Neural cell (in vitro differentiated cells): ENCODE data around the gene USH1C. TPM values are rescaled to one million over a fixed set of nuclear protein-coding genes. Genes with fewer than 3 reads are reported as not detected.

Experiments used
- H2AFZ ChIP-seq: fragments of 200-600, 300-800 bp; sonication (generic), shearing (Covaris generic); 2 replicates; pipeline ENCODE4 v1.6.0; 2014; ENCODE audit warnings: low read depth, mild to moderate bottlenecking, antibody characterized with exemption, low read length, moderate library complexity
- H3F3A ChIP-seq: fragments of 200-600 bp; shearing (Covaris generic); 2 replicates; pipeline ENCODE4 v1.6.1; 2016; ENCODE audit warnings: mild to moderate bottlenecking, moderate library complexity, mixed read lengths, antibody characterized with exemption, low read length; ENCODE audit not compliant: insufficient read depth, poor library complexity, severe bottlenecking
- H3K27ac ChIP-seq: fragments of 200-600, 300-800 bp; sonication (generic), shearing (Covaris generic); 2 replicates; pipeline ENCODE4 v1.5.1; 2014; ENCODE audit warnings: mild to moderate bottlenecking, low read length, moderate library complexity
- H3K27me3 ChIP-seq: fragments of 300-800, 200-600 bp; sonication (generic), shearing (Covaris generic); 2 replicates; pipeline ENCODE4 v1.6.0; 2014; ENCODE audit warnings: mild to moderate bottlenecking, low read depth, low read length, moderate library complexity; ENCODE audit not compliant: insufficient read depth
- H3K36me3 ChIP-seq: fragments of 300-800, 200-600 bp; sonication (generic), shearing (Covaris generic); 2 replicates; pipeline ENCODE4 v1.5.1; 2014; ENCODE audit warnings: mild to moderate bottlenecking, antibody characterized with exemption, low read length, moderate library complexity; ENCODE audit not compliant: insufficient read depth
- H3K4me2 ChIP-seq: fragments of 300-800, 200-600 bp; sonication (generic), shearing (Covaris generic); 2 replicates; pipeline ENCODE4 v1.6.0; 2014; ENCODE audit warnings: mild to moderate bottlenecking, low read length
- H3K4me3 ChIP-seq: fragments of 300-800, 200-600 bp; sonication (generic), shearing (Covaris generic); 2 replicates; pipeline ENCODE4 v1.5.1; 2014; ENCODE audit warnings: mild to moderate bottlenecking, low read length, moderate library complexity
- H3K79me2 ChIP-seq: fragments of 200-600 bp; shearing (Covaris generic); replicated peaks from 2 replicates; pipeline ENCODE4 v1.6.0; 2014; ENCODE audit warnings: mild to moderate bottlenecking, low read length, moderate library complexity; ENCODE audit not compliant: insufficient read depth
- H3K9ac ChIP-seq: fragments of 300-800, 200-600 bp; sonication (generic), shearing (Covaris generic); 2 replicates; pipeline ENCODE4 v1.6.1; 2016; ENCODE audit warnings: mild to moderate bottlenecking, low read length, mixed read lengths
- H3K9me2 ChIP-seq: fragments of 200-600 bp; shearing (Covaris generic); 2 replicates; pipeline ENCODE4 v1.6.1; 2016; ENCODE audit warnings: mild to moderate bottlenecking, low read length, mixed read lengths; ENCODE audit not compliant: insufficient read depth
- H3K9me3 ChIP-seq: fragments of 200-600, 300-800 bp; sonication (generic), shearing (Covaris generic); 2 replicates; pipeline ENCODE4 v1.6.1; 2016; ENCODE audit warnings: mild to moderate bottlenecking, mixed run types, low read length, moderate library complexity, mixed read lengths
- H4K20me1 ChIP-seq: fragments of 200-600 bp; shearing (Covaris generic); 2 replicates; pipeline ENCODE4 v1.6.1; 2016; ENCODE audit warnings: mild to moderate bottlenecking, mixed run types; ENCODE audit not compliant: insufficient read depth
- CTCF ChIP-seq: fragments of 450-650 bp; IDR thresholded peaks from 2 replicates; pipeline ENCODE4 v1.5.1; 2014; ENCODE audit warnings: antibody characterized with exemption, mild to moderate bottlenecking, moderate library complexity; ENCODE audit not compliant: poor library complexity, severe bottlenecking
- EP300 ChIP-seq: fragments of 450-650 bp; conservative IDR thresholded peaks from 2 replicates; pipeline ENCODE4 v1.6.1; 2014; ENCODE audit warnings: antibody characterized with exemption, mild to moderate bottlenecking, moderate library complexity; ENCODE audit not compliant: poor library complexity, severe bottlenecking
- EZH2 ChIP-seq: fragments of 200-600, 300-800 bp; shearing (Covaris generic), sonication (generic); IDR thresholded peaks from 2 replicates; pipeline ENCODE4 v1.6.1; 2014; ENCODE audit warnings: antibody characterized with exemption, low read length, borderline replicate concordance, mild to moderate bottlenecking; ENCODE audit not compliant: insufficient read depth, poor library complexity, severe bottlenecking
- MXI1 ChIP-seq: fragments of 450-650 bp; conservative IDR thresholded peaks from 2 replicates; pipeline ENCODE4 v1.6.1; 2014; ENCODE audit warnings: antibody characterized with exemption, mild to moderate bottlenecking; ENCODE audit not compliant: poor library complexity, severe bottlenecking
- POLR2AphosphoS5 ChIP-seq: IDR thresholded peaks from 2 replicates; pipeline ENCODE4 v1.6.1; 2012
- RAD21 ChIP-seq: fragments of 450-650 bp; conservative IDR thresholded peaks from 2 replicates; pipeline ENCODE4 v1.6.1; 2014; ENCODE audit warnings: antibody characterized with exemption, mild to moderate bottlenecking, moderate library complexity
- REST ChIP-seq: IDR thresholded peaks from 2 replicates; pipeline ENCODE4 v1.6.1; 2012; ENCODE audit warnings: borderline replicate concordance
- SMC3 ChIP-seq: fragments of 450-650 bp; conservative IDR thresholded peaks from 2 replicates; pipeline ENCODE4 v1.6.1; 2014; ENCODE audit warnings: antibody characterized with exemption, mild to moderate bottlenecking, moderate library complexity; ENCODE audit not compliant: poor library complexity
- TAF1 ChIP-seq: IDR thresholded peaks from 2 replicates; pipeline ENCODE4 v1.6.1; 2012; ENCODE audit warnings: low read depth
- polyA plus RNA-seq: library from polyadenylated mRNA; depleted of rRNA; stranded (reverse); fragments of >200 nt; gene quantifications from 2 replicates; pipeline ENCODE4 v1.2.3, GENCODE V29; 2014

Gene USH1C
- polyA plus RNA-seq, 1 donor from 2014 or later = 0.67 TPM

- Histone ChIP-seq H3K36me3 (no peaks in the 10 kb centered on the region), H3K27me3 (no peaks in the 10 kb centered on the region), H3F3A (no peaks in the 10 kb centered on the region), H3K9me2 (no peaks in the 10 kb centered on the region), H3K9me3 (no peaks in the 10 kb centered on the region), H3K4me2 (no peak overlapping the region), H3K79me2 (no peaks in the 10 kb centered on the region), H3K4me3 (no peak overlapping the region), H3K27ac (no peak overlapping the region), H3K9ac (no peak overlapping the region), H2AFZ (no peak overlapping the region), H4K20me1 (no peaks in the 10 kb centered on the region)
- TF ChIP-seq CTCF = no peak
- TF ChIP-seq RAD21 = no peak
- TF ChIP-seq TAF1 = no peak
- no peak for TF ChIP-seq MXI1
- TF ChIP-seq EZH2 = no peak
- TF ChIP-seq EP300 = no peak
- TF ChIP-seq REST = no peak
- TF ChIP-seq SMC3 = no peak
- TF ChIP-seq POLR2AphosphoS5 = no peak
Observed at GRCh38 chr11:17521106-17521900, 22.9 kb downstream of the USH1C start.

- H3K9ac ChIP-seq = no peak overlapping the region
- H3F3A ChIP-seq = no peaks in the 10 kb centered on the region
- no peak overlapping the region for H3K4me3 ChIP-seq
- no peaks in the 10 kb centered on the region for H3K9me3 ChIP-seq
- no peak overlapping the region for H3K4me2 ChIP-seq
- TF ChIP-seq REST = no peak
- no peaks in the 10 kb centered on the region for H3K79me2 ChIP-seq
- no peaks in the 10 kb centered on the region for H3K27me3 ChIP-seq
- H3K27ac ChIP-seq = no peak overlapping the region
- H3K36me3 ChIP-seq = no peaks in the 10 kb centered on the region
- H2AFZ ChIP-seq = no peak overlapping the region
- H4K20me1 ChIP-seq = no peaks in the 10 kb centered on the region
- H3K9me2 ChIP-seq = no peaks in the 10 kb centered on the region
Observed at GRCh38 chr11:17519061-17519885, 24.9 kb downstream of the USH1C start.
